ENCODE measurements around the gene CCT4.
"Not testable (repeated sequence)": the region's sequence is repeated elsewhere in the genome, so short reads cannot be mapped to it uniquely, and the experiment has no call there.

Gene CCT4, protein sequence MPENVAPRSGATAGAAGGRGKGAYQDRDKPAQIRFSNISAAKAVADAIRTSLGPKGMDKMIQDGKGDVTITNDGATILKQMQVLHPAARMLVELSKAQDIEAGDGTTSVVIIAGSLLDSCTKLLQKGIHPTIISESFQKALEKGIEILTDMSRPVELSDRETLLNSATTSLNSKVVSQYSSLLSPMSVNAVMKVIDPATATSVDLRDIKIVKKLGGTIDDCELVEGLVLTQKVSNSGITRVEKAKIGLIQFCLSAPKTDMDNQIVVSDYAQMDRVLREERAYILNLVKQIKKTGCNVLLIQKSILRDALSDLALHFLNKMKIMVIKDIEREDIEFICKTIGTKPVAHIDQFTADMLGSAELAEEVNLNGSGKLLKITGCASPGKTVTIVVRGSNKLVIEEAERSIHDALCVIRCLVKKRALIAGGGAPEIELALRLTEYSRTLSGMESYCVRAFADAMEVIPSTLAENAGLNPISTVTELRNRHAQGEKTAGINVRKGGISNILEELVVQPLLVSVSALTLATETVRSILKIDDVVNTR

DNA sequence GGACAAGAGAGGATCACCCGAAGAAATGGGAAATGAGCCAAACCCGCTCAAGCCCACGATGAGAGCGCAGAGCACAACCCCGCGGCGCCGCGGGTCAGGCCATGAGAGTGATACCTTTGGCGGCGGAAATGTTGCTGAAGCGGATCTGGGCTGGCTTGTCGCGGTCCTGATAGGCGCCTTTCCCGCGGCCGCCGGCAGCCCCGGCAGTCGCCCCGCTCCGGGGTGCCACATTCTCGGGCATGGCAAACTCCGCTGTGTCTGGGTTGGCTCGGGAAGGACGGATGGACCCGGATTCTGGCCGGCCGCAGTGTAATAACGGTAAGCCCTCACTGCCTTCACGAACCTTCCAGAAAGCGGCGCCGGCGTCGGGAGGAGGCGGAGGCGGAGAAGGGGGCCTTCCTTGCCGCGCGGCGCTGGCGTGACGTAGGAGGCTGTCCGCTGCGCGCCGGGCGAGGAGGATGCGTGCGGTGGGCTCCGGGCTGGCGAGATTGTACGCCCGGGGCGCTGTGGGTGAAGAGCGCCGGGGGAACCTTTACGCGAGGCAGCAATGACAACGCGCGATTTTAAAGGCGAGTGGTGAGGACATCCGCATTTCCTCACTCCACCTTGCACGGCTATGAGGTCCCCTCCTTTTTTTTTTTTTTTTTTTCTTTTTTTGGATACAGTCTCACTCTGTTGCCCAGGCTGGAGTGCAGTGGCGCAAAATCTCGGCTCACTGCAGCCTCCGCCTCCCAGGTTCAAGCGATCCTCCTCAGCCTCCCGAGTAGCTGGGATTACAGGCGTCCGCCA lies at the start of gene CCT4:
Gene CCT4 (minus strand): TSS at position 390 of the 789 bp plus-strand sequence. CDS start 149 bp downstream, at position 241.
- DNase-seq (ENCODE audit: low spot score) = peak; percentile 94

DNA sequence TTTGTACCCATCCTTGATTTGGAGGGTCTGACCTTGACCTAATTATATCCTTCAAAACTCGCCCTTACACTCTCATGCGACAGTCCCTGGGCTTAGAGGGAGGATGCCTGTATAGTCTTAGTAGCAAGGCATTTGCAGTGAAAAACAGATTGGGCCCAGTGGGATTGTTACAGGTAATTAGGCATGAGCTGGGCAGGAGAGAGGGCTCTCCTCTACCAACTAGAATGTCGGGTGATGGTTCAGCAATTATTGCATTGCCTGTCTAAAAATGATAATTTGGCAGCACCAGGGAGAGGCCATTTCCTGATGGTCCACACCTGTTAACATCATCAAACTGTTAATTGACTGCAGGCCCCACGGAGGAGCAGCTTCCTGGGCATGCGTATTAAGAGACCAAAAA lies 49.4 kb upstream of the CCT4 start:
- no peak for DNase-seq (ENCODE audit: low spot score)

DNA sequence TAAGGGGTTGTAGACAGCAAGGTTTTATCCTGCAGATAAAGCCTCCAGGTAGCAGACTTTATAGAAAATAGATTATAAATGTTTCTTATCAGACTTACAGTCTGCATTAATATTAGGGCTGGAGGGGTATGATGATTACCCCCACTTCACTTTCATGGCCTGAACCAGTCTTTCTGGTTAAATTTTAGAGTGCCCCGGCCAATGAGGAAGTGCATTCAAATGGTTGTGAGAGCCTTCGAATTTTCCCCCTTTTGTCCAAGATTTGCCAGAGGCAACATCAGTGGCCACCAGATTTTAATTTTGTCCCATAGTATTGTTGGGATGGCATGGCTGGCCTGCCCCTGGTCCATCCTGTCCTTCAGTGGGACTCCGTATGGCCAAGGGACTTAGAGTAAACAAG lies 48.6 kb upstream of the CCT4 start:
- no peak for DNase-seq (ENCODE audit: low spot score)

DNA sequence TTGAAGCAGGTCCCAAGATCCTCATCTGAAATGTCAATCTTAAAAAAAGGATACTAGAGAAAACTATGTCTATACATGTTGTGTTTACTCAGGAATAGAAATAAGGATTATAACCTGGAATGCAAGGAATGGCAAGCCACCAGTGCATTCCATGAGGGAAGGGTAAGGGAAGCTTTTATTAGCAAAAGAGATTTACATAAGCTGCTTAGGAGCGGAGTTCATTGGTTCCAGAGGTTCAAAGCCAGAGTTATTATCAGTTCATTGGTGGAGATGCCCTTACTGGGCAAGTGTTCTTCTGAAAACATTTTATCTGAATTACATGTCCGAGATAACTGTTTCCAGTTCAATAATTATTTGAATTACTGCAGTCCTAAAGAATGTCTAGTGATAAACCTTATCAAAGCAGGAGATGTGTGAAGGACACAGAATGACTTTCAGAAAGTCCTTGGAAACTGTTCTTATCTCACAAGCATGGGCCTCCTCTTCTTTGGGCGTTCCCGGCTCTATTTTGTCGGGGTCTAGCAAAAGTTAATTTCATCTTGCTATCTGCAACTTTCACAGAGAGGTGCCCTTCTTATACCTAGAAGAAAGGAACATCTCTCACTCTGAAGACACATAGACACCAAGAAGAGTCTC lies 40.5 kb upstream of the CCT4 start:
- no peak for DNase-seq (ENCODE audit: low spot score)

DNA sequence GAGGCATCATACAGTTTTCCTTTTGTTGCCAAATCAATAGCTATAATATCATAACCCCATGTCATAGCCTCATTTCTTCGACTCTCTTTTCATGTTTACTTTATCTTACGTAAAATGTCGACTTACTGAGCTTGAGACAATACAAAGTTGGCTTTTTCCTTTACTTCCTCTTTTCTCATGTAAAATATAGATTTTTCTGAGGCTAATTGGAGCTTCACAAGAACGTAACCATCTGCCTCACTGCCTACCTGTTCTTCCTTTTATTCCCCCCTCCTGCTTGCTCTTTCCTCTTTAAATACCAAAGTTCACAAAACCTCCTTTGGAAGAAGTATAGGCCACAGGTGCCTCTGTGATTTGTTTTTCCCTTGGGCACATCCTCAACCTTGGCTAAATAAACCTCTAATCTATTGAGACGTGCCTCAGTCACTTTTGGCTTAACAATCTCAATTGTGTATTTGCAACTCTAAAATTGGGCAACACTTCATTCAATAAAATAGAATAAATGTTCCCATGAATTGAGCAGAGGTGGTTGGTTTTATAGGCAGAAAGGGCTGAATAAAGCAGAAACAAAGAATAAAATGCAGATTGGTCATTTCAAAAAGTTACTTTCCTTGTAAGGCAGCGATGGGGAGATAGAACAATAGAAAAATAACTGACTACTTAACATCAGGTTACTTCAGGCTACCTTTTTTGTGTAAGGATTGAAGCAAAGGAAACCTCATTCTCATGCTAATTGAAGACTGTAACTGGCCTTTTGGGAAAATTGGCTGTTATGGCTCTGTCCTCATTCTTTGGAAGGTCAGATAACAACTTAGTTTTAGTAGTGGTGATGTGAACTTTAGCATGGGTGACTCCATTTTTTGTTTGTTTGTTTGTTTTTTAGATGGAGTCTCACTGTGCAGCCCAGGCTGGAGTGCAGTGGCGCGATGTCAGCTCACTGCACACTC lies 38.3 kb upstream of the CCT4 start:
- no peak for DNase-seq (ENCODE audit: low spot score)

DNA sequence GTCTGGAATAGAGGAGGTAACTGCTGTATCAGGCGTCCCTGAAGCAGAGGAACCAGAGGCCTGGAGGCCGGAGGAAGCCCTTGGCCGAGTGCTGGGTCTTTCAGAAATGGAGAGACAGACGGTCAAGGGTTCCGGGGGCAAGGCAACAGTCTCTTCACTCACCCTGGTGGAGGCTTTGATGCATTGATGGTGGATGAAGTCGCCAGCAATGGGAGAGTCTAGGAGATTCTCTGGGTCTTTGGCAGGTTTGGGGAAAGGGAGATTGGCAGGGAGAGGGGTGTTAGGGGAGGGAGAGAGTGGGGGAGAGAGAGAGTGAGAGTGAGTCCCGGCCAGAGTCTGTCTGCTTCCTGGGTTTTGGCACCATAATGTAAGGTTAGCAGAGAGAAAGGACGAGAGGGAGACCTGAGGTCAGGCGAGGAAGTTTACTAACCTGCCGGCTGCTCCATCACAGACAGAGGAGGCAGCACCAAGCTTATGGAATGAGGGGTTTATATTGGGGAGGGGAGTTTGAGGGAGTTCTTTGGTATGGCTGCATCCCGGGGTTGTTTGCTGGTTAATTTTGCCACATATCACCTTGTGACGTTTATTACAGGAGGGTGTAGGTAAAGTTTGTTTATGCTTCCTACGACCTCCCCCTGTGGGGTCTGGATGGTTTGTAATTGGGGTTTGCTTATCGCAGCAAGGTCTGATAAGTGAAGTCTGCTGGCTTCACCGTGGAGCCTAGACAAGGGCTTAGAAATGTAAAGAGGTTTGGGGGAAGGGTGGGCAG lies 36.6 kb upstream of the CCT4 start:
- DNase-seq (ENCODE audit: low spot score) = no peak

DNA sequence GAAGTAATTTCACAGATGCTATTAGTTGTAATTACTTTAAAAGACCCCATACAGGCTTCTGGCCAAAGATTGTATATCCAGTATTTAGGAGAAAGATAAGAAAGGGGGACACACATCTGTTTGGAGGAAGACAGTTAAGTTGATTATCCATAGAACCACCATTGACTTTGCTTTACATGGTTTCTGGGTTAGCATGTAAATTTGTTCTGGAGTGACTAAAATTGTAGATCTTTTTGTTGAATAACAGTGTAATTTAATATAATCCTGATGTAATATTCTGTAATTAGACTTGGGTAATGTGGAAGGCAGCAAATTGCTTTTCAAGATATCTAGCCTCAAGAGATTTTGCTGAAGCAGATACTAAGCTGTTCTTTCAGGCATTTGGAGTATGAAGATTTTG lies 34.3 kb upstream of the CCT4 start:
- DNase-seq (ENCODE audit: low spot score) = no peak

DNA sequence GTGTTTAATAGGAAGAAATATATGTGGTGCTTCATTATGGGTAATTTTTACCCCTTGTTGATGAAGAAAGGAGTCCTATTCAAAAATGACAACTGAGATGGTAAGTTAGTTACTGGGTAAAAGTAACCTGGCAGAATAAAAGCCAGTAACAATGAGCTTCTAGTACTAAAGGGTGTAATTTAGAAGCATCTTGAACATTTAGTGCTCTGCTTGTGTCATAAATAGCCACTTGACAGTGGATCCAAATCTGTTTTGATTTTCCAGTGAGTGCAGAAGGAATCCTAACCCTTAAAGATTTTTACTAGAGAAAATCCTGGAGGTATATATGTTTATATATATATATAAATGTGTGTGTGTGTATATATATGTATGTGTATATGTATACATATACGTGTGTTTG lies 32.1 kb upstream of the CCT4 start:
- DNase-seq (ENCODE audit: low spot score) = no peak

DNA sequence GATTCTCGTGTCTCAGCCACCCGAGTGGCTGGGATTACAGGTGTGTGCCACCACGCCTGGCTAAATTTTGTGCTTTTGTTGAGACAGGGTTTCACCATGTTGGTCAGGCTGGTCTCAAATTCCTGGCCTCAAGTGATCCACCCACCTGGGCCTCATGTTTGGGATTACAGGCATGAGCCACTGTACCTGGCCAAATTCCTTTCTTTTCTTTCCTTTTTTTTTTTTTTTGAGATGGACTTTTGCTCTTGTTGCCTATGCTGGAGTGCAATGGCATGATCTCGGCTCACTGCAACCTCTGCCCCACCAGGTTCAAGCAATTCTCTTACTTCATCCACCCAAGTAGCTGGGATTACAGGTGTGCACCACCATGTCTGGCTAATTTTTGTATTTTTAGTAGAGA lies 26.3 kb upstream of the CCT4 start:
- not testable (repeated sequence) for DNase-seq (ENCODE audit: low spot score)

DNA sequence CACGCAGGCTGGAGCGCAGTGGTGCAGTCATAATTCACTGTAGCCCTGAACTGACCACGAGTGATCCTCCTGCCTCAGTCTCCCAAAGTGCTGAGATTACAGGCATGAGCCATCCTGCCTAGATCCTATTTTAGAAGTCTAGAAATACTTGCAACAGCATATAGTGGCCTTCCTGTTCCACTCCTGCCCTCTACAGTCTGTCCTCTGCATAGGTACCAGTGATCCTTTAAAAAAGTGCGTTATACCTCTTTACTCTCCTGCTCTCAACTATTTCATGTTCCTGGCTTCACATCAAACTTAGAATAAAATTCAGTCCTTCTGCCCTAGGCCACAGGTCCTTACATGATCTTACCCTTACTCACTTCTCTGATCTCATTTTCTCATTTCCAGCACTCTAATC lies 23.1 kb upstream of the CCT4 start:
- no peak for DNase-seq (ENCODE audit: low spot score)

DNA sequence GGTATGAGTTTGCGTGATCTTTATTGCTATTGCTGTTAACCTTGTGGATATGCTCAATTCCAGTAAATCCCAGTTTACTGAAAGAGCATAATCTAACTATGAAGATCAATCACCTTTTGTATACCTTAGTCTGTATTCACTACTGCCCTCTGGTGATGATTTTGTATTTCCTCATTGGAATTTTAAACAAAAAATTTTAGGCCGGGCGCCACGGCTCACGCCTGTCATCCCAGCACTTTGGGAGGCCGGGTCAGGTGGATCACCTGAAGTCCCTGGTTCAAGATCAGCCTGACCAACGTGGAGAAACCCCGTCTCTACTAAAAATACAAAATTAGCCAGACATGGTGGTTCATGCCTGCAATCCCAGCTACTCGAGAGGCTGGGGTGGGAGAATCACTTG lies 22.1 kb upstream of the CCT4 start:
- DNase-seq (ENCODE audit: low spot score) = no peak

DNA sequence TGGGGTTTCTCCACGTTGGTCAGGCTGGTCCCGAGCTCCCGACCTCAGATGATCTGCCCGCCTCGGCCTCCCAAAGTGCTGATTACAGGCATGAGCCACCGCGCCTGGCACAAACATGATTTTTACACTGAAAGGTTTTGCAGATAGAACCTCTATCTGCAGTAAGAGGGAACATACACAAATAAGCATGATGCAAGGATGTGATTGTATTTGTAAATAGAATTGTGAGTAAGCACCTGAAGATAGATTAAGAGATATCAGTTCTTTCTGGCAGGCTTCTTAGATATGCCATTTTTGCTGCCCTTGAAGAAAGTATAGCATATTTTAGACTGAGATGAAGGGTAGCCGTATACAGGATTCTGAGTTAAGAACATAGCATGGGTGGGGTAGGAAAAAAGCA lies 20.7 kb upstream of the CCT4 start:
- no peak for DNase-seq (ENCODE audit: low spot score)

DNA sequence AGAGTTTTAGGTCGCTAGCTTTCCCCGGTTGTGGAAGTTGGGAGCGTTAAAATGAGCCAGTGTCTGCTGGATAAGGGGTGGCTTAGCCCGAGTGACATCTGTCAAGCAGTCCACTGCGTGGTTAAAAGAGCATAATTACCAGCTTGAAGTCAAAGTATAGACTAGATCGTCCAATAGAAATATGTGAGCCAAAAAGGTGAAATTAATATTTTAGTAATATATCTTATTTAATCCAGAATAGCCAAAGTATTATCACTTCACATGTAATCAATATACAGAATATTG lies 17.7 kb upstream of the CCT4 start:
- no peak for DNase-seq (ENCODE audit: low spot score)

DNA sequence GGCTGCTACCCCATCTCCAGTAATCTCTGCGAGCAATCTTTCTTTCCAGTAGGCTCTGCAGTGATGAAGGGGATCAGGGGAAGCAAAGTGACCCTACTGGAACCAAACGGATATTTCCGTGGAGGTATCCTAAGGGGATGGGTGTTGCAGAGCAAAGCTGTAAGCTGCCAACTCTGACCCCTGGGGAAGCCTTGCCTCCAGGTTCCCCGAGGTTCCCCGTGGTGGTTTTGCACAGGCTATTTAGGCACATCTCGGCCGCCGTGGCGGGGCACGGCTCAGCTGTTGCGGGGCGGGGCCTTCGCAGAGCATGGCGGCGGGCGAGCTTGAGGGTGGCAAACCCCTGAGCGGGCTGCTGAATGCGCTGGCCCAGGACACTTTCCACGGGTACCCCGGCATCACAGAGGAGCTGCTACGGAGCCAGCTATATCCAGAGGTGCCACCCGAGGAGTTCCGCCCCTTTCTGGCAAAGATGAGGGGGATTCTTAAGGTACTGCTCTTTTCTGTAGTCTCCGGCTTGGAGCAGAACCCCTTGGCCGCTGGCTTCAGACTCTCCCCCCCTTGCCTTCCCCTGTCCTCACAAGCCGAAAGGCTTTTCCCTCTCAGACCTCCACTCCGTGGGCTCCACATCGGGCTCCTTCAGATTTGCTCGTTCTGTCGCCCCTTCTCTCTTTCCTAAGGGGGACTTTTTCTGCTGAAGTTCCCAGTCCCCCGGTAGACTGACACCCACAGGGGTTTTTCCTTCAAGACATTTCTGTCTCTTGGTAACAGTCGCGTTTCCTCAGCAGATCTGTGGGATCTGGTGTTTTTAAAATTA lies 17.1 kb upstream of the CCT4 start, which contains the start of gene COMMD1:
Gene COMMD1 (plus strand): TSS at position 303 of the 814 bp plus-strand sequence. CDS start 5 bp downstream, at position 308.
- peak; percentile 76 for DNase-seq (ENCODE audit: low spot score)

DNA sequence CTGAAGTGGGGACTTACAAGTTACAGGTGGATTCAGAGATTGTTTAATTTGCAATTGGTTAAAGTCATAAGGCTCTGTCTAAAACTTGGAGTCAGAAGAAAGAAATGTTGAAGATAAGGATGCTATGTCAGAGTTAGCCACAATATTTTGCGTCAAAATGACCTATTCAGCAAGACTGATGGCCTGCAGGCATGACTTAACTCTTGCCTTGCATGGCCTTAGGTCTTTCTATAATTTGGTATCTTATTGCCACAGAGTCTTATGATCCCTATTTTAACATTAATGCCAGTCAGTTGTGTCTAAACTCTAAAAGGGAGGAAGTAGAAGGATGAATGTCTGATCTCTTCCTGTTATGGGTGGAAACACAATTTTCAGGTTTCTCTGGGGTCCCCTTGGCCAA lies 11.8 kb upstream of the CCT4 start:
- DNase-seq (ENCODE audit: low spot score) = no peak

DNA sequence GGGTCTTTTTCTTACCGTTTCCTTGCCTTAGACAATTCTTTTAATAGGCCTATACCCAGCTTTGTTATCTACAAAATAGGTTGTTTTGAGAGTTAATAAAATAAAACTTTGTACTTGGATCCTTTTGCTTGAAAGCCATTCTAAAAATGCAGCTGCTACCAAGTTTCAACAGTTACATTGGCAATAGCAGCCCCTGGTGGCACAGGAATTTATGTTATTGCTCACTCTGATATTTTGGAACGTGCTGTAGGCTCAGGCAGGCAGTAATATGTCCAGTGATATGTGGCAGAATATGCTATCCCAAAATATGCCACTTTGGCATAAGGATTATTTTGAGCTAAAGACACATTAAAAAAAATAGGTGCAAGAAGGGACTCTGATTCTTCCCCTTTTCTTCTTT lies 10.4 kb upstream of the CCT4 start:
- peak; percentile 12 for DNase-seq (ENCODE audit: low spot score)

DNA sequence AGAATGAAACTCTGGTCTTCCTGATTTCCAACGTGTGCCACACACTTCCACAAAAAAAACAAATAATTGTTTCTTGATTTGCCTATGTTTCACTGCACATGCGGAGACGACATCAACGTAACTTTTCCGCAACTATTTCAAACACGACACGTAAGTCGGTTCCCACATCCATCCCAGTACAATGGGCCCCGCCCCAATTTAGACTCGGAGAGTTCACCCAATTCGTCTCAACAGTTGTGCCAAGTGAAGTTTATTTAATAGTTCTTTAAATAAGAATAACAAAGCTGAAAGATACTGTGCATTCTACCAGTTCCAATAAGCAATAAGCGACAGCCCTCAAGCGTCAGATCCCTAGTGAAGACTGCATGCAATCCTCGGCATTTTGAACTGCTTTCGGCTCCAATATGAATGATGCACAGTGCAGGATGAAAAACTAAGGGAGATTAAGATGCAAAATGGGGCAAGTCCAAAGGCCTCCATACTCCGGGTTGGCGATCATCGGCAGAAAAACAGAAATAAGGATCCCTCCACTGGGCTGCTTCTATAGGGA lies 664 bp downstream of the CCT4 start:
- DNase-seq (ENCODE audit: low spot score) = peak; percentile 19

DNA sequence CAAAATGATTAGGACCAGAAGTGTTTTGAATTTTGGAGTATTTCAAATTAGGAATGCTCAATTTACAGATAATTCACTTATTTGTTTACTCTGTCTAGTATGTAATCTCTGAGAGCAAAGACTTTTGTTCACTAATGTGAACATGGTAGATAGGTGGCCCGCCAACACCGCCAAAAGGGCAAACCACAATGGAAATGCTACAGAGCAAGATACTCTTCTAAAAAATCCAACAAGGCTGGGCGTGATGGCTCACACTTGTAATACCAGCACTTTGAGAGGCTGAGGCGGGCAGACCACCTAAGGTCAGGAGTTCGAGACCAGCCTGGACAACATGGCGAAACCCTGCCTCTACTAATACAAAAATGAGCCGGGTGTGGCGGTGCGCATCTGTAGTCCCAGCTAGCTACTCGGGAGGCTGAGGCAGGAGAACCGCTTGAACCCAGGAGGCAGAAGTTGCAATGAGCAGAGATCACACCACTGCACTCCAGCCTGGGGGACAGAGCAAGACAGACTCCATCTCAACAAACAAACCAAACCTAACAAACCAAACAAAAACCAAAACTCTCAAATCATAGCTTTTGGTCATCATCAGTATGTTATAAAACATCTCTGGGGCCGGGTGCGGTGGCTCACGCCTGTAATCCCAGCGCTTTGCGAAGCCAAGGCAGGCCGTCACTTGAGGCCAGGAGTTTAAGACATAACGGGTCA lies 2.4 kb downstream of the CCT4 start:
- no peak for DNase-seq (ENCODE audit: low spot score)

DNA sequence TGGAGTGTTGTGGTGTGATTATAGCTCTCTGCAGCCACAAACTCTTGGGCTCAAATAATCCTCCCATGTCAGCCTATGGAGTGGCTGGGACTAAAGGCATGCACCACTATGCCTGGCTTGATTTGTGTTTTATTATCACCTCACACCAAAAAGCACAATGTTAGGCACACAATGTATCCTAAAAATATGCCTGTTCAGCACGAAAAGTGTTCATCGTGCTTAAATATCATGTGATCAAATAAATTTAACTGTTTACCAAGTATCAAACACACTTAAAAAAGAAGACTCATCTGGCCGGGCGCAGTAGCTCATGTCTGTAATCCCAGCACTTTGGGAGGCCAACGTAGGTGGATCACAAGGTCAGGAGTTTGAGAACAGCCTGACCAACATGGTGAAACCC lies 5.6 kb downstream of the CCT4 start:
- DNase-seq (ENCODE audit: low spot score) = no peak

Data from iPS-NIHi11 (cell line).